IPS DF 6.9 (cell line): Measurements from ENCODE around the gene C1QTNF2.

ENCODE experiments used
- DNase-seq: peaks from one replicate; pipeline ENCODE4 v3.0.0-alpha.2; 2013; ENCODE audit warnings: low read depth, low spot score
- H3K27ac ChIP-seq: one replicate; pipeline ENCODE4 v1.5.1; 2013; ENCODE audit warnings: low read length, control low read depth
- H3K27me3 ChIP-seq: 2 replicates; pipeline ENCODE4 v1.6.1; 2013; ENCODE audit warnings: mild to moderate bottlenecking, low read length; ENCODE audit not compliant: control insufficient read depth, insufficient read depth
- H3K36me3 ChIP-seq: 2 replicates; pipeline ENCODE4 v1.6.1; 2013; ENCODE audit warnings: low read length; ENCODE audit not compliant: control insufficient read depth, insufficient read depth
- H3K4me1 ChIP-seq: 2 replicates; pipeline ENCODE4 v1.6.1; 2013; ENCODE audit warnings: low read length; ENCODE audit not compliant: control insufficient read depth, insufficient read depth
- H3K4me3 ChIP-seq: 2 replicates; pipeline ENCODE4 v1.5.1; 2013; ENCODE audit warnings: mild to moderate bottlenecking, low read length
- H3K9me3 ChIP-seq: 2 replicates; pipeline ENCODE4 v1.6.1; 2013; ENCODE audit warnings: low read length, inconsistent platforms; ENCODE audit not compliant: control insufficient read depth, insufficient read depth
- WGBS: extraction: QIAGEN DNeasy Blood & Tissue Kit; methylation state at CpG from one replicate; pipeline ENCODE4 v1.1.7; 2013; ENCODE audit warnings: mixed read lengths, missing lambda C conversion rate; ENCODE audit not compliant: insufficient read length, insufficient coverage; 5-methylcytosine and 5-hydroxymethylcytosine counted together

Gene C1QTNF2

GRCh38 chr5:160310140-160310539, 60.3 kb downstream of the C1QTNF2 start:
- WGBS: no CpG with 5 or more reads among the region's 4 CpGs
- Histone ChIP-seq H3K4me3 (no peak overlapping the region), H3K27ac (no peak overlapping the region), H3K27me3 (no peaks in the 10 kb centered on the region), H3K9me3 (no peaks in the 10 kb centered on the region), H3K4me1 (peaks cover 7% of the 10 kb centered on the region), H3K36me3 (peaks cover 10% of the 10 kb centered on the region; the same call in 1 of the 2 replicates)
- no peak for DNase-seq

GRCh38 chr5:160306696-160307095, 63.7 kb downstream of the C1QTNF2 start:
- no peak overlapping the region for H3K27ac ChIP-seq
- H3K9me3 ChIP-seq: no peaks in the 10 kb centered on the region
- no peak overlapping the region for H3K4me3 ChIP-seq
- peaks cover 20% of the 10 kb centered on the region for H3K36me3 ChIP-seq
- no peak for DNase-seq
- no peaks in the 10 kb centered on the region for H3K27me3 ChIP-seq
- no CpG with 5 or more reads among the region's 4 CpGs for WGBS
- peaks cover 7% of the 10 kb centered on the region for H3K4me1 ChIP-seq

- no peaks in the 10 kb centered on the region for H3K9me3 ChIP-seq
- peaks cover 20% of the 10 kb centered on the region for H3K36me3 ChIP-seq
- no CpG with 5 or more reads among the region's 10 CpGs for WGBS
Measured at GRCh38 chr5:160305319-160305718, 65.1 kb downstream of the C1QTNF2 start.

GRCh38 chr5:160303690-160304089, 66.7 kb downstream of the C1QTNF2 start:
- Histone ChIP-seq H3K36me3 (peaks cover 20% of the 10 kb centered on the region), H3K4me1 (no peaks in the 10 kb centered on the region), H3K9me3 (no peaks in the 10 kb centered on the region), H3K4me3 (no peak overlapping the region), H3K27ac (no peak overlapping the region), H3K27me3 (no peaks in the 10 kb centered on the region)
- WGBS: no CpG with 5 or more reads among the region's 3 CpGs
- no peak for DNase-seq

More at GRCh38 chr5:160305319-160305718, 65.1 kb downstream of the C1QTNF2 start:
- Histone ChIP-seq H3K4me1 (0 out of 2 replicates have a peak, but pooled peaks cover 2% of the 10 kb centered on the region), H3K27ac (no peak overlapping the region), H3K27me3 (no peaks in the 10 kb centered on the region), H3K4me3 (no peak overlapping the region)
- no peak for DNase-seq

- Histone ChIP-seq H3K36me3 (no peaks in the 10 kb centered on the region), H3K27me3 (no peaks in the 10 kb centered on the region), H3K9me3 (no peaks in the 10 kb centered on the region), H3K27ac (no peak overlapping the region), H3K4me3 (no peak overlapping the region), H3K4me1 (peaks cover 14% of the 10 kb centered on the region)
- no CpG with 5 or more reads among the region's 10 CpGs for whole genome bisulfite sequencing
- no peak for DNase-seq
Measured at GRCh38 chr5:160298189-160298588, 72.2 kb downstream of the C1QTNF2 start.

GRCh38 chr5:160297776-160298175, 72.7 kb downstream of the C1QTNF2 start:
- H3K27ac ChIP-seq: no peak overlapping the region
- no CpG with 5 or more reads among the region's 5 CpGs for WGBS
- H3K9me3 ChIP-seq: no peaks in the 10 kb centered on the region
- no peaks in the 10 kb centered on the region for H3K36me3 ChIP-seq
- H3K4me3 ChIP-seq: no peak overlapping the region
- DNase-seq: no peak
- H3K27me3 ChIP-seq: no peaks in the 10 kb centered on the region
- peaks cover 14% of the 10 kb centered on the region for H3K4me1 ChIP-seq
